Large intestine (tissue), 3 donors: ENCODE measurements around the gene GPR22. TPM values are rescaled to one million over a fixed set of nuclear protein-coding genes. Genes with fewer than 3 reads are reported as not detected.

Experiments
- DNase-seq, 2 donors: peaks; one replicate each; pipeline versions ENCODE4 v3.0.0 to v3.0.0-alpha.2; 2013
- H3K27ac ChIP-seq: one replicate; pipeline ENCODE4 v1.5.1; 2013; ENCODE audit warnings: low read length
- H3K27me3 ChIP-seq: 2 replicates; pipeline ENCODE4 v1.6.1; 2013; ENCODE audit warnings: low read length; ENCODE audit not compliant: control insufficient read depth, insufficient read depth
- H3K36me3 ChIP-seq: 2 replicates; pipeline ENCODE4 v1.6.1; 2013; ENCODE audit warnings: low read length; ENCODE audit not compliant: control insufficient read depth, insufficient read depth
- H3K4me1 ChIP-seq: one replicate; pipeline ENCODE4 v1.6.1; 2013; ENCODE audit warnings: low read length; ENCODE audit not compliant: control insufficient read depth, insufficient read depth
- H3K4me3 ChIP-seq: one replicate; pipeline ENCODE4 v1.5.1; 2013; ENCODE audit warnings: low read length
- H3K9me3 ChIP-seq: one replicate; pipeline ENCODE4 v1.6.1; 2013; ENCODE audit warnings: mild to moderate bottlenecking, low read depth, low read length, moderate library complexity; ENCODE audit not compliant: control insufficient read depth
- WGBS: methylation state at CpG from one replicate; pipeline ENCODE4 v1.1.5; 2013; ENCODE audit warnings: low lambda C conversion rate; ENCODE audit not compliant: insufficient coverage; 5-methylcytosine and 5-hydroxymethylcytosine counted together
- polyA plus RNA-seq: library from polyadenylated mRNA; unstranded; fragments of 120-200 nt; gene quantifications from one replicate; pipeline ENCODE4 v1.2.1, GENCODE V29; 2013

Gene GPR22
- polyA plus RNA-seq, 1 donor, result 2.5 TPM

DNA sequence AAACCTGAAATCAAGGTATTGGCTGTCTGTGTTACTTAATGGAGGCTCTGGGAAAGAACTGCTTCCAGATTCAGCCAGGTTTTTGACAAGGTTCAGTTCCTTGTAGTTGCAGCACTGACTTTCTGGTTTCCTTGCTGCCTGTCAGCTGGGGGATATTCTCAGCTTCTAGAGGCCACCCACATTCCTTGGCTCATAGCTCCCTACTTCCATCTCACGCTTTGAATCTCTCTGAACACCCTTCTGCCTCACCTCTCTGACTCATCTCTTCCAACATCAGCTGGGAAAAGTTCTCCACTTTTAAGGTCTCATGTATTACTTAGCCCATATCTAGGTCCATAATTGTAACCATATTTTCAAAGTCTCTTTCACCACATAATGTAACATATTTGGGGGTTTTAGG is 22.9 kb upstream of the GPR22 start:
- no peak overlapping the region for H3K4me3 ChIP-seq
- H3K4me1 ChIP-seq, result no peaks in the 10 kb centered on the region
- no peaks in the 10 kb centered on the region for H3K36me3 ChIP-seq
- H3K9me3 ChIP-seq, result no peaks in the 10 kb centered on the region
- DNase-seq, result no peak
- WGBS, result 100% methylated on average over 1 of the region's 1 CpG
- H3K27me3 ChIP-seq, result no peaks in the 10 kb centered on the region
- H3K27ac ChIP-seq, result no peak overlapping the region

DNA sequence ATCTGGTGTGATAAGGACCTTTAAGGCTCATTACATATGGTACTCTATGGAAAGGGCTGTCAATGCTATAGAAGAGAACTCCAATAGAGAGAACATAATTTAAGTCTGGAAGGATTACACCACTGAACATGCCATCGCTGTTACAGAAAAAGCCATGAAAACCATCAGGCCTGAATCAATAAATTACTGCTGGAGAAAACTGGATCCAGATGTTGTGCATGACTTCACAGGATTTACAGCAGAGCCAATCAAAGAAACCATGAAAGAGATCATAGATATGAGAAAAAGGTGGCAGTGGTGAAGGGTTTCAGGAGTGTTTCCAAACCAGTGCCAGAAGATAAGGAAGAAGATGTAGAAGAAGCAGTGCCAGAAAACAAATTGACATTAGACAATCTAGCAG is 18.9 kb upstream of the GPR22 start:
- 80% methylated on average over 1 of the region's 1 CpG for WGBS
- no peaks in the 10 kb centered on the region for H3K9me3 ChIP-seq
- H3K4me3 ChIP-seq, result no peak overlapping the region
- H3K27ac ChIP-seq, result no peak overlapping the region
- DNase-seq, result no peak
- no peaks in the 10 kb centered on the region for H3K36me3 ChIP-seq
- H3K4me1 ChIP-seq, result no peaks in the 10 kb centered on the region
- no peaks in the 10 kb centered on the region for H3K27me3 ChIP-seq

GRCh38 chr7:107453388-107453787 is 16.5 kb upstream of the GPR22 start:
- Histone ChIP-seq H3K27ac (no peak overlapping the region), H3K36me3 (no peaks in the 10 kb centered on the region), H3K27me3 (no peaks in the 10 kb centered on the region), H3K9me3 (no peaks in the 10 kb centered on the region), H3K4me1 (no peaks in the 10 kb centered on the region), H3K4me3 (no peak overlapping the region)
- no peak for DNase-seq
- 100% methylated on average over 1 of the region's 1 CpG for WGBS

DNA sequence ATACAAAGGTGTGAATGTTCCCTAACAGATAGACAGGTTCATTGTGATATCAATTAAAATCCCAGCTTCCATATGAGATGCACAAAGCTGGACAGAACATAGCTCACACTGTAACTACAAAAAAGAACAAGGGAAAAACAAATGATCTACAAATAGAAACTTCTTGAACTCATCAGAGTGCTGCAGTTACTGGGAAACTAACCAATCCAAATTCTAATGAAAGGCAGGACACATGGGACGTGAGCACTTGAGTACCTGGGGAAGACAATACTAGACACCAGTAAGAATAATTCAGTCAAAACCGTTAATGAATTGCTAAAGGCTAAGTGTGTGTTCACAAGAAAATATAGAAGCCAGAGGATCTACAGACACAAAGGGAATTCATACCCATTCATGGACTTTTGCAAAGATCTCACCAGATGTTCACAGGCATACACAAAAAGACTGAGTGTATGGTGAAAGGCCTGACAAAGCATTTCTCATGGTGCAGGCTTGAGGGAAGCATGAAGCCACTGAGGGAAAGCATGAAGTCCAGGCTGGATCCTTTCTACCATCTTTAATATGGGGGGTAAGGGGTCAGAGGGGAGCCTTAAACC is 7.8 kb upstream of the GPR22 start:
- no CpG with 5 or more reads among the region's 2 CpGs for WGBS
- Histone ChIP-seq H3K27ac (no peak overlapping the region), H3K9me3 (no peaks in the 10 kb centered on the region), H3K4me1 (no peaks in the 10 kb centered on the region), H3K36me3 (no peaks in the 10 kb centered on the region), H3K27me3 (no peaks in the 10 kb centered on the region), H3K4me3 (no peak overlapping the region)
- no peak for DNase-seq

GRCh38 chr7:107463139-107464078 is 6.4 kb upstream of the GPR22 start:
- peak; percentile 19 to 24 for DNase-seq
- WGBS, result no CpG with 5 or more reads among the region's 6 CpGs
- H3K27ac ChIP-seq, result no peak overlapping the region
- H3K4me1 ChIP-seq, result no peaks in the 10 kb centered on the region
- no peak overlapping the region for H3K4me3 ChIP-seq
- no peaks in the 10 kb centered on the region for H3K9me3 ChIP-seq
- no peaks in the 10 kb centered on the region for H3K36me3 ChIP-seq
- no peaks in the 10 kb centered on the region for H3K27me3 ChIP-seq

GRCh38 chr7:107464666-107465226 is 5.1 kb upstream of the GPR22 start:
- no peaks in the 10 kb centered on the region for H3K36me3 ChIP-seq
- no peaks in the 10 kb centered on the region for H3K9me3 ChIP-seq
- no peak overlapping the region for H3K27ac ChIP-seq
- no peaks in the 10 kb centered on the region for H3K4me1 ChIP-seq
- no CpG with 5 or more reads among the region's 3 CpGs for WGBS
- H3K4me3 ChIP-seq, result no peak overlapping the region
- H3K27me3 ChIP-seq, result no peaks in the 10 kb centered on the region
- no peak for DNase-seq

- Histone ChIP-seq H3K9me3 (no peaks in the 10 kb centered on the region), H3K36me3 (no peaks in the 10 kb centered on the region), H3K4me3 (no peak overlapping the region), H3K27ac (no peak overlapping the region), H3K4me1 (no peaks in the 10 kb centered on the region), H3K27me3 (no peaks in the 10 kb centered on the region)
- DNase-seq, result no peak
- WGBS, result no CpG with 5 or more reads among the region's 2 CpGs
Measured at GRCh38 chr7:107467972-107468371, 1.9 kb upstream of the GPR22 start.

DNA sequence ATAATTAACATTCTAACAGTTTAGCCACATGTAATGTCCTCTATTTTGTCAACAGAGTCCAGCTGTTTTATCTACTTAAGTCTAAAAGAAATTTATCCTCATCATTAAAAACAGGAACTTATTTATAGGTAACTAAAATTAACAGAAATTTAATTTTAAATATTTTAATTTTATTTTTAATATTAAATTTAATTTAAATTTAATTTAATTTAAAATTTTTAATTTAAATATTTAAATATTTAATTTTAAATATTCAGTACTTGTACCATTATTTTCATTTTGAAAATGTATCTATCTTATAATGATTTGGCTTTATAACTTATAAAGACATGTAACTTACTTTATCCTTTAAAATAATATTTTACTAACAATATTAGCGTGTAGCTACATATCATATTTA is 1.0 kb upstream of the GPR22 start:
- no peaks in the 10 kb centered on the region for H3K9me3 ChIP-seq
- H3K27ac ChIP-seq, result no peak overlapping the region
- H3K27me3 ChIP-seq, result no peaks in the 10 kb centered on the region
- no peak overlapping the region for H3K4me3 ChIP-seq
- H3K36me3 ChIP-seq, result no peaks in the 10 kb centered on the region
- WGBS, result 100% methylated on average over 1 of the region's 1 CpG
- DNase-seq, result no peak
- H3K4me1 ChIP-seq, result no peaks in the 10 kb centered on the region

GRCh38 chr7:107471292-107472070 is 1.6 kb downstream of the GPR22 start:
- WGBS, result 68% methylated on average over 2 of the region's 3 CpGs
- Histone ChIP-seq H3K27me3 (no peaks in the 10 kb centered on the region), H3K9me3 (no peaks in the 10 kb centered on the region), H3K36me3 (no peaks in the 10 kb centered on the region), H3K4me1 (no peaks in the 10 kb centered on the region), H3K27ac (no peak overlapping the region), H3K4me3 (no peak overlapping the region)
- DNase-seq, result no peak

DNA sequence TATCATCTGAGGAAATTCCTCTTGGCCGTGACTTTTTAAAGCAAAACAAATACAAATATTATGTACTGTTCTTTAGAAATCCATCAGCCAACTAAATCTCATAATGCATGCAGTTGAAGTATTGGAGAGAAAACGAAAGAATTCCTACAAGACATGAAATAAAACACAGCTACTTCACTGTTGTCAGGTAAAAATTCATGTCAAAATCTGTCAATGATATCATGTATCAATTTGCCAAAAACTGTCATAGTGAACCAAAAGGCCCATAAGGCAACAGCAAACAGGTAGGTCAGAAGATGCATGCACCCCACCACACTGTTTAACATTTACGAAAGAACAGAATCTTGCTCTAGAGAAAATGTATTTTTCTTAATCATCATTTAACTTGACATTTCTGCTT is 2.3 kb downstream of the GPR22 start:
- WGBS, result 92% methylated on average over 3 of the region's 3 CpGs
- Histone ChIP-seq H3K4me1 (no peaks in the 10 kb centered on the region), H3K36me3 (no peaks in the 10 kb centered on the region), H3K9me3 (no peaks in the 10 kb centered on the region), H3K27ac (no peak overlapping the region), H3K27me3 (no peaks in the 10 kb centered on the region), H3K4me3 (no peak overlapping the region)
- DNase-seq, result no peak
